Activated gamma-delta T cell treated with anti-CD3 and anti-CD28 coated beads, Interleukin-2, amount 50 U/mL, for 16 hours (primary cell): Measurements from ENCODE around the gene CREB3L2.
"Not testable (repeated sequence)": the region's sequence is repeated elsewhere in the genome, so short reads cannot be mapped to it uniquely, and the experiment has no call there.

ENCODE experiments used
- DNase-seq: peaks from one replicate; pipeline ENCODE4 v3.0.0-alpha.2; 2020; ENCODE audit warnings: low read depth

CREB3L2 gene

DNA sequence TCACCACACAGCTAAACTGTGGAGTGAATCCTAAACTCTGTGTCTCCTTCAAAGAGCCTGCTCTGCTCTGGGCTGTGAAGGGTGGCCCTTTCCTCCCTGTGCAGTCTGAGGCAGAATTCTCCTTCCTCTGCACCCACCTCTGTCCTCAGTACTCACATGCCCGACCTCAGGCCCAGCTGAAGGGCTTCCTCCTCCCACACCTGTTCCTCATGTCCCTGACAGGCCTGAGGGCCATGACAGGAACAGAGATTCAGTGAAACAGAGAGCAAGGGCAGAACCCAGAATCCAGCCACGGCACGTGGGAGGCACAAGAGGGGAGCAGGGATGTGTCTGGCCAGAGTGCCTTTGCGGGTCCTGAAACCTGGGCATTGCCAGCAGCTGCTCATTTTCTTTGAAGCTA, 13.9 kb downstream of the CREB3L2 start:
- DNase-seq: no peak

- DNase-seq: no peak
Measured at GRCh38 chr7:137987563-137987962, 14.3 kb downstream of the CREB3L2 start.

DNA sequence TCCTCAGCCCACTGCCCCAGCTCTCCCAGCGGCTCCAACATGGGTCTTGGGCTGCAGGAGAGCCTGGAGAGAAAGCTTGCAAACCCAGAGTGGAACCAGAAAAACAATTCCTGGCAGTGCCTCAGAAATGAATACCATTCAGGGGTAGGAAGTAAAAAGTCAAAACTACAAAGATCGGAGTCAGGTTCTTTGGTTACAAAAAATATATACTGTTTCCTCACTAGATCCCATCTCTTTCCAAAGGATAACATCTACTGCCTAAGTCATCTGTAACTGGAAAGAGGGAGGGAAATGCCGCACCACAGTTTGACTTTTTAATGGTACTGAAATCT, 14.9 kb downstream of the CREB3L2 start:
- DNase-seq: no peak

DNA sequence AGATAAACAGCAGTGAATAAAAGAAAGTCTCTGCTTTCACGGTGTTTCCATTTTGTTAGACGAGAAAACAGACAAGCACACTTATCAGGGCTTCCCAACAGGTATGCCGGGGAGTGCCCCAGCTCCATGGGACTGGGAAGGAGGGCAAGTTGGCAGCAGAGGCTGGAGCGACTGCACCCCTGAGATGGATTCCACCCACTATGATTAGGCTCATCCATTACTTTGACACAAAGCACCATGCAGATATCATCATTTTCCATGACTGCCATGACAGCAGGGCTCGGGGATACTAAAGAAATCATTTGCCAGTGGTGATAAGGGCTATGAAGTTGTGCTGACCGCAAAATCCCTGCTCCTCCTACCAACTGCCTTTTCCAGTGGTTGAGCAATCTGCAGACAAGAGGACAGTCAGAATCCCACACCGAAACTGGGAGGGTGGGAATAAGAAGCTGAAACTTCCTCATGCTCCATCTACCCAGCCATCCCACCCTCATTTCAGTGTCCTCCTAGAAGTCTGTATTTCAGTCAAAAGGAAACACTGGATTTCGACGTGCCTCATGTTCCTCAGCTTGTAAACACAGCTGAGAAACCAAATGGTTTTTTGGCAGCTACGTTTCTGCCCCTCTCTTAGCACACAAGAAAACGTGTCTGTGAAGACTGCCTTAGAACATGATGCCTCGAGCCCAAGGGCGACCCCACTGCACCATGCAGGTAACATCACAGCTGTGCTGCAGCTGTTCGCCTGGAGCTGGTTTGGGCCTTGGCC, 15.5 kb downstream of the CREB3L2 start:
- DNase-seq: no peak

DNA sequence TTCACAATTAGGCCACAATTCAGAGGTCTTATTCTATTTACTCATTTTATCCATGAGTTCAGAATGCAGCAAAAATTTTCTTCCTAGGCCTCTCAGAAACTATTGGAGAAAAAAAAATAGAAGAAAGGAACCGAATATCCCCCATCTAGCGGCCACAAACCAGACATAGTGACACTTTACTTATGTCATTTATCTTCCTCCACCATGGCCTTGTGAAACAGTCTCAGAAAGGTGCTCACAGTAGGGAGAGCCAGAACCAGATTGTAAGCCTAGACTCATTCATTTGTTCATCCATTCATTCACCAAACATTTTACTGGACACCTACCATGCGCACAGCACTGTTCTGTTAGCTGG, 16.0 kb downstream of the CREB3L2 start:
- DNase-seq: no peak

DNA sequence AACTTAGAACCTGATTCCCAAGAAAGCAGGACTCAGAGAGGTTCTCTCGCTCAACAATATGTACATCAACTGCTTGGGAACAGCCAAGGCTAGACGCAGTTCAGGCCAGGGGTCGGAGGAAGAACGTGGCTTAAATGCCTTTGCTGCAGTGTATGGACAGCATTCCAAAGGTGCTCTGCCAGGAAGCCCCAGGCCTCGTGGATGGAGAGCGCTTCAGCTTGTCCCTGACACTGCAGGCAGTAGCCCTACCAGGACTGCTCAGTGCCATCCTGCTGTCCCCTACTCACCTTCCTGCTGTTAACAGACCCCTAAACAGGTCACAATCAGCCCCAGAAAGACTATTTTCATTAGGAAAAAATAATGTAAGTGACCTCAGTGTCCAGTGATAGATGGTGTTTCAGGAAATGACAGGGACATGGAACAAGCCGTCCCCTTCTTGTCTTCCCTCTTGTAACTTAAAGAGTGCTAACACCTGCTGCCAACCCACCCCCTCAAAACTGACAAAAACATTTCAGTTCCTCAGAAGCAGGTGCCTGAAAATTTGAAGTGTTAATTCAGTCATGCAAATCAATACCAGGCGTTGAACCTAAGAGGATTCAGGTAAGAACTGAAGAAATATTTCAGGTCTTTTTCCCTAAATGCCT, 16.5 kb downstream of the CREB3L2 start:
- DNase-seq: no peak

DNA sequence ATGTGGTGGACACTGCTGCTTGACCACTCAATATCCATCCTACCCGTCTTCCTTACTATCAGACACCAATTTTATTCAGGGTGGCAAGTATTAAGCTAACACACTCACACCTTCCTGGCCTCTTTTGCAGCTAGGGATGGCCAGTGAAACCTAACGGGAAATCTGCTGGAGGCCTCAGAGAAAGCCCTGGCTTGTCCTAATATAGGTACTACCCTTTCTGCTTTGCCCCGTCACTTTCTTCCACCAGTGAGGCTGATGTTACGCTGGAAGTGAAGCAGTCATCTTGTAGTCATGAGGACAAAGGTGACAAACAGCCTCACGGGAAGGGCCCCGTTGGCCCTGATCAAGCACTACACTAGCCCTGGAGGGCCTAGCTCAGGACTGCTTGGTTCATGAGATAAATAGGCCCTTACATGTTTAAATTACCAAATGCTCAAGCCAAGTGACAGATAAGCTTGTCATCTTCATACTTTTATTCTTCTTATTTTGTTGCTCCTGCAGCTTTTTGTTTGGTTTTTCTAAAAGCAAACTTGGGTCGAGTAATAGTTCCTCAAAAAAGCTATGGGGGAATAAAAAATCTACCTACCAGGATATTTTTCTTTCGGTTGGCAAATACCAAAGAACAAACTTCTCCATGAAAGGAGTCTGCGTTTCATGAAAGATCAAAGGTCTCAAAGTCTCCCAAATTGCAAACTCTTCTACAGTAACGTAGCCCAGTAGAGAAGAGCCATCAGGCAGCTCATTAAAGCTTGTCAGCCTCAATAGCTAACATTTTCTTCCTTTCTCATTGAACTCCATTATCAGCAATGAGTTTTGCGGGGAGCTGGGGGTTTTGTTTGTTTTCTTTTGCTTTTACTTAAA, 17.5 kb downstream of the CREB3L2 start:
- no peak for DNase-seq

- no peak for DNase-seq
Measured at GRCh38 chr7:137983323-137984008, 18.4 kb downstream of the CREB3L2 start.

GRCh38 chr7:137982394-137982793, 19.5 kb downstream of the CREB3L2 start:
- not testable (repeated sequence) for DNase-seq

- DNase-seq: no peak
Measured at GRCh38 chr7:137981668-137982067, 20.2 kb downstream of the CREB3L2 start.

DNA sequence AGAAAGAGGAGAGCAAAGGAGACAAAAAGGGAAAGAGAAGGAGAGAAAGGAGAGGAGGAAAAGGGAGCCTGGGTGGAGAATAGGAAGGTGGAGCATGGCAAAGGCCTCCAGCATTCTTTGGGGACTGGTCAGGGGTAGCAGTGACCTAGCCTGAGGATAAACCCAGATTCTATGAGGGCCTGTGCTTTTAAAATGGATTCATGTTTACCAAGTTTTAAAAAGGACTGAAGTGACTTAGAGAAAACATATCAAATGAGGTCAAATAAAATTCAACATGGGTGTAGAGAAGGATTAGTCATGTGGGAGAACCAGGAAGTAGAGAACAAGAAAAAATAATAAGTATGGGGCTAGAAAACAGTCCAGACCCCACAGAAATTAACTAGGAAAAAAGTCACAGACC, 20.7 kb downstream of the CREB3L2 start:
- no peak for DNase-seq

GRCh38 chr7:137980308-137980707, 21.6 kb downstream of the CREB3L2 start:
- DNase-seq: no peak

GRCh38 chr7:137978464-137979237, 23.2 kb downstream of the CREB3L2 start:
- no peak for DNase-seq

GRCh38 chr7:137977173-137977572, 24.7 kb downstream of the CREB3L2 start:
- no peak for DNase-seq

DNA sequence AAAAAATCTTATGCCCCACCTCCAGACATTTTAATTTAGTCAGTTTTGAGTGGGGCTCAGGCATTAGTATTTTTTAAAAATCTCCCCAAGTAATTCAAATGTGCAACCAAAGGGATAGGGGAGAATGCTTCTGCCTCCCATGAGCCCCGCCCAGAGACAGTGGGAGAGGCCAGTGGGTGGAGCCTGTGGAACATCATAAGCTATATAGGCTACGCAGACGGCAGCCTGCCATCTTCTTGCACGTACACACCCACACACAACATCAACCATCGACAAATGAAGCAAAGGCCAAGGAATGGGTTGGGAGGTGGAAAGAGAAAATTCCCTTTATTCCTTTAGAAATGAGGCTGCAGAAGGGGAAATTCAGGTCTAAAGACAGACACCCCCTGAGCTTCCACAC, 25.2 kb downstream of the CREB3L2 start:
- DNase-seq: no peak

GRCh38 chr7:137976232-137976631, 25.7 kb downstream of the CREB3L2 start:
- DNase-seq: no peak

DNA sequence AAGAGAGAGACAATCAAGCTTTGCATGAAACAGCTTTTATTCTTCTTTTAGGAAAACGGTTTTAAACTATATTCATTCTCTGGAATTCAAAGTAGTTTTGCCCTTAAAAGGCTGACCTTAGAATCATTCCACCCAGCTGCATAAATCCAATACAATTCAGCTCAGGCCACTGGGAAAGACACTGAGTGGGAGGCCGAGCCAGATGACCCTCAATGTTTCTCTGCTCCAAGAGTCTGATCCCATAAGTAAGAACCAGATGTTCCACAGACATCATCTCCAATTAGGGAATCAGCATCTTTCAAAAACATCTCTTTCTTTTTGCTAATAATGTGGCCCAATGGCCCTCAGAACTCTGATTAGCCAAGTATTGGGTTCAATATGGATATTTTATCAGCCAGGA, 26.1 kb downstream of the CREB3L2 start:
- DNase-seq: no peak

DNA sequence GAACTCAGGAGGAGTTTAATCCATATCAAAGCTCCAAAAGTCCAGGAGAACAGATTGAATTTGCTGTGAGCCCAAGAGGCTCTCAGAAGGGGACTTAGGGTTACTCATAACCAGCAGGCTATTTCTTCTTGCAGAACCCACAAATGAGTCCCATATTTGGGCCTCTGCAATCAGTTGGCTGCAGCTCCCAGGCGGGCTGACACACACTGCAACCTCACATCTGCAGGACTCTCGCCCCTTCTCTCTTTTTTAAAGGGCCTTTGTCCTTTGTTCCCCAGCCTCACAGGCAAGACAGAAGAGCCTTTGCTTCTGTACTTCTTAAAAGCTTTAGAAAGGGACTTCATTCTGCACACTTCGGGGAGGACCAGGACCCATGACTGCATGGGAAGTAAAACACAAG, 26.7 kb downstream of the CREB3L2 start:
- no peak for DNase-seq

GRCh38 chr7:137974766-137975165, 27.1 kb downstream of the CREB3L2 start:
- no peak for DNase-seq

GRCh38 chr7:137970253-137970975, 31.5 kb downstream of the CREB3L2 start:
- DNase-seq: no peak

GRCh38 chr7:137969828-137970227, 32.1 kb downstream of the CREB3L2 start:
- DNase-seq: no peak
